HepG2 (cell line): ENCODE data around the gene GLS2.

Experiments
- BCLAF1 ChIP-seq: fragments of 450-650 bp; IDR thresholded peaks from 2 replicates; pipeline ENCODE4 v1.6.1; 2017; ENCODE audit warnings: mild to moderate bottlenecking
- CTCF ChIP-seq: sonication (generic); formaldehyde crosslinking; IDR thresholded peaks from 2 replicates; pipeline ENCODE4 v1.5.0; 2020; ENCODE audit warnings: mild to moderate bottlenecking, missing genetic modification reagents, moderate library complexity
- E2F5 ChIP-seq: sonication (generic); formaldehyde crosslinking; conservative IDR thresholded peaks from 2 replicates; pipeline ENCODE4 v1.4.0; 2020; ENCODE audit warnings: missing genetic modification reagents
- JUND ChIP-seq: sonication (generic); formaldehyde crosslinking; IDR thresholded peaks from 2 replicates; pipeline ENCODE4 v1.8.0; 2022; ENCODE audit warnings: mild to moderate bottlenecking, missing genetic modification reagents
- KLF16 ChIP-seq, 2 experiments: sonication (generic) in 1 of 2; formaldehyde crosslinking in 1 of 2; IDR thresholded peaks; 2 replicates each; pipeline versions ENCODE4 v1.6.1 to v1.8.0; 2016 to 2023; ENCODE audit warnings: missing genetic modification reagents in 2 of 2, missing compliant biosample characterization in 1 of 2
- MAZ ChIP-seq, 2 experiments: sonication (generic) in 1 of 2; formaldehyde crosslinking in 1 of 2; IDR thresholded peaks; 2 replicates each; pipeline versions ENCODE4 v1.5.0 to v1.6.1; 2012 to 2020; ENCODE audit warnings: low read depth in 2 of 2, mild to moderate bottlenecking in 2 of 2, borderline replicate concordance in 1 of 2, improper control_type of control experiment in 1 of 2, low read length in 1 of 2, missing genetic modification reagents in 1 of 2, moderate library complexity in 1 of 2
- NR3C1 ChIP-seq: sonication (generic); formaldehyde crosslinking; IDR thresholded peaks from 2 replicates; pipeline ENCODE4 v1.4.0; 2020; ENCODE audit warnings: missing genetic modification reagents
- POLR2A ChIP-seq, 2 experiments: IDR thresholded peaks; 2 replicates each; pipeline ENCODE4 v1.6.1; 2011; ENCODE audit warnings: low read depth in 2 of 2, low read length in 2 of 2, mild to moderate bottlenecking in 1 of 2, moderate library complexity in 1 of 2; ENCODE audit not compliant: insufficient read depth in 1 of 2
- RFX5 ChIP-seq: IDR thresholded peaks from 2 replicates; pipeline ENCODE4 v1.6.1; 2011; ENCODE audit warnings: low read depth, low read length, improper control_type of control experiment

GRCh38 chr12:56477521-56478225 lies 10.3 kb downstream of the GLS2 start:
- no peak for TF ChIP-seq NR3C1 (CRISPR knock-in tag)
- no peak for TF ChIP-seq JUND
- TF ChIP-seq CTCF (CRISPR knock-in tag): no peak
- TF ChIP-seq POLR2A (IDR thresholded peaks at IDR 0.05; ENCODE audit: insufficient read depth in 1 of 2, low read depth in 2 of 2, low read length in 2 of 2): peak in 1 of 2 experiments; percentile 17; a peak in 1 of 4 replicates
- TF ChIP-seq RFX5: no peak
- no peak for TF ChIP-seq KLF16 (CRISPR knock-in tag; IDR thresholded peaks at IDR 0.05)
- no peak for TF ChIP-seq MAZ (IDR thresholded peaks at IDR 0.05; ENCODE audit: borderline replicate concordance, low read depth, low read length)
- no peak for TF ChIP-seq MAZ (CRISPR knock-in tag; IDR thresholded peaks at IDR 0.05; ENCODE audit: low read depth)
- no peak for TF ChIP-seq BCLAF1
- TF ChIP-seq E2F5 (CRISPR knock-in tag): no peak
